ENCODE measurements around the gene NLRC5. TPM values are rescaled to one million over a fixed set of nuclear protein-coding genes. Genes with fewer than 3 reads are reported as not detected.

NLRC5 gene
- total and polyA plus RNA-seq, 10 donors = 52.0 to 401 (median 219) TPM

GRCh38 chr16:57013229-57013628 lies 23.9 kb downstream of the NLRC5 start:
- no peak for TF ChIP-seq POLR2A (IDR thresholded peaks at IDR 0.05)
- WGBS, 5 donors = 60 to 78% (median 71%) methylated on average over 2 of the region's 2 CpGs
- H3K4me1 ChIP-seq = peaks cover 32 to 99% (median 67%) of the 10 kb centered on the region in 6 donors
- no peak for DNase-seq
- H3K36me3 ChIP-seq = peaks cover 0 to 57% (median 15%) of the 10 kb centered on the region in 6 donors
- H3K9me3 ChIP-seq = no peaks in the 10 kb centered on the region
- peak overlapping the region in 7 of 8 donors; percentile 55 to 84 (median 80) for H3K27ac ChIP-seq
- intact Hi-C loops (cut with DNase I; ENCODE audit: low total_unique reads) = no loop called here
- H3K4me3 ChIP-seq = no peak overlapping the region
- H3K27me3 ChIP-seq (replicated peaks in 1 of 7) = no peaks in the 10 kb centered on the region

- intact Hi-C loops (cut with DNase I; ENCODE audit: low total_unique reads) = no loop called here
- no peak for DNase-seq
- WGBS, 5 donors = 60 to 68% (median 64%) methylated on average over 2 of the region's 2 CpGs
- TF ChIP-seq POLR2A (IDR thresholded peaks at IDR 0.05) (no peak), POLR2AphosphoS5 (IDR thresholded peaks at IDR 0.05) (no peak)
- TF ChIP-seq, protein P1, sequence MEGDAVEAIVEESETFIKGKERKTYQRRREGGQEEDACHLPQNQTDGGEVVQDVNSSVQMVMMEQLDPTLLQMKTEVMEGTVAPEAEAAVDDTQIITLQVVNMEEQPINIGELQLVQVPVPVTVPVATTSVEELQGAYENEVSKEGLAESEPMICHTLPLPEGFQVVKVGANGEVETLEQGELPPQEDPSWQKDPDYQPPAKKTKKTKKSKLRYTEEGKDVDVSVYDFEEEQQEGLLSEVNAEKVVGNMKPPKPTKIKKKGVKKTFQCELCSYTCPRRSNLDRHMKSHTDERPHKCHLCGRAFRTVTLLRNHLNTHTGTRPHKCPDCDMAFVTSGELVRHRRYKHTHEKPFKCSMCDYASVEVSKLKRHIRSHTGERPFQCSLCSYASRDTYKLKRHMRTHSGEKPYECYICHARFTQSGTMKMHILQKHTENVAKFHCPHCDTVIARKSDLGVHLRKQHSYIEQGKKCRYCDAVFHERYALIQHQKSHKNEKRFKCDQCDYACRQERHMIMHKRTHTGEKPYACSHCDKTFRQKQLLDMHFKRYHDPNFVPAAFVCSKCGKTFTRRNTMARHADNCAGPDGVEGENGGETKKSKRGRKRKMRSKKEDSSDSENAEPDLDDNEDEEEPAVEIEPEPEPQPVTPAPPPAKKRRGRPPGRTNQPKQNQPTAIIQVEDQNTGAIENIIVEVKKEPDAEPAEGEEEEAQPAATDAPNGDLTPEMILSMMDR (IDR thresholded peaks at IDR 0.05 in 8 of 11, conservative IDR thresholded peaks at IDR 0.05 in 3 of 11) = no peak
- H3K27me3 ChIP-seq (replicated peaks in 1 of 7) = no peaks in the 10 kb centered on the region
- H3K27ac ChIP-seq = peak overlapping the region; percentile 49 to 84 (median 78)
- peak overlapping the region in 1 of 8 donors; percentile 26 for H3K4me3 ChIP-seq
- H3K36me3 ChIP-seq = peaks cover 0 to 63% (median 21%) of the 10 kb centered on the region in 6 donors
- H3K4me1 ChIP-seq = peaks cover 32 to 92% (median 64%) of the 10 kb centered on the region in 6 donors
- H3K9me3 ChIP-seq = no peaks in the 10 kb centered on the region
Measured at GRCh38 chr16:57013902-57014301, 24.5 kb downstream of the NLRC5 start.

DNA sequence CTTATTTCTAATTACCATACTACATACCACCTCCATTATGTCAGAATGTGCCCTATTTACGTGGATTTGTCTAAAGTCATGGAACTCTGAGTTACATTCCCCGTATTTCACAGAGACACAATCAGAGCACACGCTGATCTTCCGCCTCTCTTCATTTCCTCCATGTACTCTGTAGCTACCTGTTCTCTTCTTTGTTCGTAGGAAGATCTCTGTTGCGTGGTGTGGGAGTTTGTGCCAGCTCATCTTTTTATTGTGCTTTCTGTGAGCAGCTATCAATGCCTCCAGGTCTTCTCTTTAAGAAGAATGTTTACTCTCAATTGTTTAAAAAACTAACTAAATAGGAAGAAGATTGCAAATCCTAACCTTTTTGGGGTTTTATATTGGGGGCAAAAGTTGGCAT lies 26.9 kb downstream of the NLRC5 start:
- no peak for DNase-seq
- Histone ChIP-seq H3K4me3 (no peak overlapping the region), H3K27me3 (replicated peaks in 1 of 7) (no peaks in the 10 kb centered on the region), H3K36me3 (peaks cover 0 to 67% (median 41%) of the 10 kb centered on the region in 6 donors), H3K4me1 (peaks cover 26 to 71% (median 46%) of the 10 kb centered on the region in 6 donors), H3K9me3 (no peaks in the 10 kb centered on the region), H3K27ac (peak overlapping the region in 3 of 8 donors; percentile 77 to 84 (median 80))
- 87 to 91% (median 91%) methylated on average over 6 of the region's 6 CpGs for WGBS, 5 donors
- intact Hi-C loops (cut with DNase I; ENCODE audit: low total_unique reads) = no loop called here
- TF ChIP-seq POLR2AphosphoS5 (IDR thresholded peaks at IDR 0.05) (no peak), POLR2A (IDR thresholded peaks at IDR 0.05) (no peak)
- TF ChIP-seq, protein P1 (IDR thresholded peaks at IDR 0.05 in 8 of 11, conservative IDR thresholded peaks at IDR 0.05 in 3 of 11) = no peak

DNA sequence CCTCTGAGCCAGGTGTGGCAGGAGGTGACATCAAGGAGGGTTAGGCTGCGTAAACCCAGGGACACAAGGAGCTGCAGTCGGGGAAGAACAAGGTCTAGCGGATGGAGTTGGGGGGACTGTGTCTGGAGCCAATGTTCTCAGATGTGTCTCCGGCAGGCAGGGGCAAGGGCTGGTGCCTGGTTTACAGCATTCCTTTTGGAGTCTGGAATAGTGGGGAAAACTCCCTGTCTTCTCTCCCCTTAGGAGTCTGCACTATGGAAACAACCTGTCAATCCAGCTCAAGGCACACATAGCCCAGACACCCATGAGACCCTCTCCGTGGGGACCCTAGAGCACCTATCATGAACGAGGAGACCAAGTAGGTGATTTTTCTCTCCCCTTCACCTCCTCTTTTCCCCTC lies 27.5 kb downstream of the NLRC5 start:
- TF ChIP-seq POLR2A (IDR thresholded peaks at IDR 0.05) = no peak
- no peak for TF ChIP-seq POLR2AphosphoS5 (IDR thresholded peaks at IDR 0.05)
- TF ChIP-seq, protein P1 (IDR thresholded peaks at IDR 0.05 in 8 of 11, conservative IDR thresholded peaks at IDR 0.05 in 3 of 11) = no peak
- intact Hi-C loops (cut with DNase I; ENCODE audit: low total_unique reads) = no loop called here
- no peaks in the 10 kb centered on the region for H3K27me3 ChIP-seq (replicated peaks in 1 of 7)
- no peak for DNase-seq
- peaks cover 24 to 71% (median 41%) of the 10 kb centered on the region in 6 donors for H3K4me1 ChIP-seq
- no peaks in the 10 kb centered on the region for H3K9me3 ChIP-seq
- peaks cover 0 to 69% (median 46%) of the 10 kb centered on the region in 6 donors for H3K36me3 ChIP-seq
- no peak overlapping the region for H3K4me3 ChIP-seq
- peak overlapping the region in 3 of 8 donors; percentile 77 to 84 (median 80) for H3K27ac ChIP-seq
- 87 to 98% (median 90%) methylated on average over 6 of the region's 6 CpGs for WGBS, 5 donors

Measured in spleen (tissue), 11 donors.